K562 (cell line): Measurements from ENCODE around the gene VPS4B. TPM values are rescaled to one million over a fixed set of nuclear protein-coding genes. Genes with fewer than 3 reads are reported as not detected.

Experiments
- ATAC-seq: fragments of 200-7000 bp; cut with Tn5 transposase; 3 replicates; pipeline ENCODE4 v1.9.1; 2020; ENCODE audit warnings: moderate library complexity
- BruUV-seq: library from RNA; stranded (reverse); fragments of 400-500 nt; replicated peaks from 2 replicates; lab custom pipeline; 2021; lab: Mats Ljungman, UMichigan
- CTCF ChIA-PET: fragments of 300-600 bp; formaldehyde crosslinking; extraction: SDS; loops from one replicate; lab custom pipeline; 2021; ENCODE audit warnings: low intra/inter-chr PET ratio; lab: Yijun Ruan, JAX
- POLR2A ChIA-PET: fragments of 300-600, 350-650 bp; sonication (Branson Sonifier 250); formaldehyde crosslinking; extraction: SDS; loops from one replicate; lab custom pipeline; 2021; ENCODE audit warnings: antibody characterized with exemption, inconsistent platforms; lab: Yijun Ruan, JAX
- DNase-seq, 4 experiments: peaks; one replicate each; pipeline versions ENCODE4 v3.0.0 to v3.0.0-alpha.2; 2011 to 2018; ENCODE audit warnings: low spot score in 3 of 4, mixed read lengths in 3 of 4; ENCODE audit errors: extremely low read depth in 1 of 4
- FAIRE-seq: peaks from 2 replicates; lab custom pipeline; 2011; peaks lifted over from hg19 to GRCh38; lab: Jason Lieb, UNC
- H2AFZ ChIP-seq: 2 replicates; pipeline ENCODE4 v1.6.0; 2011; ENCODE audit warnings: low read depth, low read length, control low read depth, inconsistent platforms
- H3K27ac ChIP-seq: fragments of 200-600 bp; 3 replicates; pipeline ENCODE4 v1.8.0; 2011; ENCODE audit warnings: low read depth, mild to moderate bottlenecking, control low read depth, inconsistent platforms, low read length, moderate library complexity, mixed read lengths; ENCODE audit errors: extremely low read depth
- H3K27me3 ChIP-seq, 2 experiments: fragments of 300-600 bp in 1 of 2; 2 replicates in 1 of 2; 3 replicates in 1 of 2; pipeline versions ENCODE4 v1.6.0 to v1.8.0; 2011; ENCODE audit warnings: inconsistent platforms in 2 of 2, low read length in 2 of 2, mild to moderate bottlenecking in 1 of 2, mixed read lengths in 1 of 2, moderate library complexity in 1 of 2; ENCODE audit not compliant: control insufficient read depth in 2 of 2, insufficient read depth in 2 of 2
- H3K36me3 ChIP-seq: fragments of 300-600 bp; 3 replicates; pipeline ENCODE4 v1.8.0; 2011; ENCODE audit warnings: mild to moderate bottlenecking, low read length, inconsistent platforms; ENCODE audit not compliant: control insufficient read depth, insufficient read depth
- H3K4me1 ChIP-seq, 2 experiments: fragments of 200-600 bp in 1 of 2; replicated peaks in 1 of 2; 2 replicates in 1 of 2; 3 replicates in 1 of 2; pipeline versions ENCODE4 v1.5.1 to v1.8.0; 2011; ENCODE audit warnings: inconsistent platforms in 2 of 2, low read length in 2 of 2, mild to moderate bottlenecking in 1 of 2, mixed read lengths in 1 of 2, moderate library complexity in 1 of 2; ENCODE audit not compliant: control insufficient read depth in 2 of 2, insufficient read depth in 2 of 2
- H3K4me2 ChIP-seq: 2 replicates; pipeline ENCODE4 v1.6.1; 2011; ENCODE audit warnings: low read length, control low read depth, inconsistent platforms, mixed read lengths; ENCODE audit not compliant: insufficient read depth
- H3K4me3 ChIP-seq: fragments of 200-600 bp; sonication (generic), shearing (Covaris generic); 2 replicates; pipeline ENCODE4 v1.5.1; 2016; ENCODE audit warnings: control low read depth, inconsistent platforms
- H3K79me2 ChIP-seq: fragments of 200-600 bp; 3 replicates; pipeline ENCODE4 v1.8.0; 2011; ENCODE audit warnings: low read length, inconsistent platforms; ENCODE audit not compliant: control insufficient read depth, insufficient read depth
- H3K9ac ChIP-seq, 2 experiments: 2 replicates each; pipeline versions ENCODE4 v1.6.0 to v1.6.1; 2011; ENCODE audit warnings: low read depth in 2 of 2, low read length in 2 of 2, control low read depth in 1 of 2, inconsistent platforms in 1 of 2, mild to moderate bottlenecking in 1 of 2, mixed read lengths in 1 of 2; ENCODE audit not compliant: insufficient read depth in 1 of 2
- H3K9me1 ChIP-seq: one replicate; pipeline ENCODE4 v1.6.0; 2011; ENCODE audit warnings: inconsistent platforms, mild to moderate bottlenecking, low read length, moderate library complexity; ENCODE audit not compliant: control insufficient read depth, insufficient read depth
- H3K9me3 ChIP-seq: replicated peaks from 2 replicates; pipeline ENCODE4 v1.5.1; 2011; ENCODE audit warnings: low read depth, low read length, inconsistent platforms; ENCODE audit not compliant: control insufficient read depth, insufficient read depth
- H4K20me1 ChIP-seq: replicated peaks from 2 replicates; pipeline ENCODE4 v1.6.1; 2011; ENCODE audit warnings: low read length, inconsistent platforms, mixed read lengths; ENCODE audit not compliant: control insufficient read depth, insufficient read depth
- ELK1 ChIP-seq: sonication (generic); formaldehyde crosslinking; IDR thresholded peaks from 2 replicates; pipeline ENCODE4 v1.8.1; 2022; ENCODE audit warnings: missing genetic modification reagents
- ETS1 ChIP-seq: conservative IDR thresholded peaks from 2 replicates; pipeline ENCODE4 v1.6.1; 2011; ENCODE audit warnings: low read depth, mild to moderate bottlenecking, low read length; ENCODE audit not compliant: control insufficient read depth
- GATA2 ChIP-seq: sonication (generic); formaldehyde crosslinking; IDR thresholded peaks from 2 replicates; pipeline ENCODE4 v1.4.0; 2020; ENCODE audit warnings: mild to moderate bottlenecking, missing genetic modification reagents
- KDM1A ChIP-seq, 2 experiments: fragments of 450-650 bp; IDR thresholded peaks; 2 replicates each; pipeline ENCODE4 v1.6.1; 2016; ENCODE audit warnings: mild to moderate bottlenecking in 2 of 2
- SNRNP70 ChIP-seq: fragments of 200-400 bp; formaldehyde crosslinking; optimal IDR thresholded peaks from 2 replicates; pipeline ENCODE3; 2017; ENCODE audit warnings: low read depth, low read length
- ZNF165 ChIP-seq: fragments of 250-450 bp; sonication (Bioruptor Pico); IDR thresholded peaks from 2 replicates; pipeline ENCODE4 v1.4.0; 2020; ENCODE audit warnings: borderline replicate concordance
- WGBS: fragments of 100-300 bp; shearing (Covaris generic); methylation state at CpG from one replicate; pipeline ENCODE4 v1.1.6; 2016; ENCODE audit warnings: low coverage, mixed read lengths; ENCODE audit not compliant: insufficient coverage; ENCODE audit errors: missing lambda C conversion rate; 5-methylcytosine and 5-hydroxymethylcytosine counted together
- in situ Hi-C: fragments of 300-500 bp; cut with MboI; formaldehyde crosslinking; loops from 4 replicates; pipeline ENCODE4 v1.15.0; 2018; ENCODE audit warnings: inconsistent platforms, mixed read lengths
- intact Hi-C: fragments of 100-400 bp; cut with micrococcal nuclease; formaldehyde crosslinking; loops from 2 replicates; pipeline ENCODE4 v1.14.2; 2022
- polyA plus RNA-seq, 8 experiments: library from polyadenylated mRNA; depleted of rRNA in 4 of 8; stranded (reverse) in 5 of 8; unstranded in 3 of 8; fragments of >200 nt; fragmentation: Nextera tagmentation in 2 of 8; fragmentation: Illumina TruSeq in 1 of 8; extraction: Ambion mirVana in 2 of 8; extraction: Trizol in 1 of 8; gene quantifications; 2 replicates each; pipeline versions ENCODE4 v1.2.1 to v1.2.3, GENCODE V29; 2011 to 2014; ENCODE audit warnings: inconsistent platforms in 1 of 8, missing spikeins in 1 of 8
- total RNA-seq, 7 experiments: library from RNA; depleted of rRNA in 6 of 7; stranded (reverse); fragments of >200 nt in 6 of 7; fragmentation: Illumina TruSeq in 2 of 7; extraction: Trizol in 2 of 7; gene quantifications; 2 replicates each; pipeline versions ENCODE4 v1.2.1 to v1.2.3, GENCODE V29; 2011 to 2021; ENCODE audit warnings: low replicate concordance in 1 of 7

The VPS4B gene
- total and polyA plus RNA-seq, 9 of the 15 experiments (the other 6 are each of a cell fraction or from before 2014, with no cell fraction given) = 7.3 to 16.4 (median 10.4) TPM

DNA sequence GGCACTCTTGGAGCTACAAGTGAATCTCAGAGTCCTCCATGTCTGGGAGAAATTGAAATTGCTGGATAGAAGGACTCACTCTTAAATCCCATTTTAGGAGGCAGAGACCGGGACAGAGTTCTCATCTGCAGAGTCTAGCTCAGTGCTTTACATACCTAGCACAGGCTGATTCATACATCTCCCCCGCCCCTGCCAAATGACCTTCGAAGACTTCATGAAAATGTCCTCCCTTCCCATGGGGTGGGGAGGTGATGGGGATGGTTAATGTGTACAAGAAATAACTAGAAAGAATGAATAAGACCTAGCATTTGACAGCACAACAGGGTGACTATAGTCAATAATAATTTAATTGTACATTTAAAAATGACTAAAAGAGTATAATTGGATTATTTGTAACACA lies 46.3 kb upstream of the VPS4B start:
- ChIA-PET POLR2A (no interaction called here), CTCF (no interaction called here)
- Histone ChIP-seq H3K27me3 (no peaks in the 10 kb centered on the region), H2AFZ (no peak overlapping the region), H3K36me3 (no peaks in the 10 kb centered on the region), H3K79me2 (no peaks in the 10 kb centered on the region), H4K20me1 (no peaks in the 10 kb centered on the region), H3K9me3 (no peaks in the 10 kb centered on the region), H3K9ac (no peak overlapping the region), H3K4me2 (no peak overlapping the region), H3K27ac (no peak overlapping the region), H3K4me3 (no peak overlapping the region), H3K9me1 (no peaks in the 10 kb centered on the region), H3K4me1 (0 out of 5 replicates have a peak, but pooled peaks cover 0 to 3% of the 10 kb centered on the region in 2 experiments)
- 23% methylated on average over 3 of the region's 3 CpGs for WGBS
- no peak for FAIRE-seq
- BruUV-seq = no TSS peak
- in situ Hi-C loops (no loop called here), intact Hi-C loops (no loop called here)
- ATAC-seq = no peak
- no peak for TF ChIP-seq SNRNP70
- no peak for TF ChIP-seq GATA2 (CRISPR knock-in tag)
- TF ChIP-seq KDM1A (IDR thresholded peaks at IDR 0.05) = no peak
- TF ChIP-seq ETS1 = no peak
- TF ChIP-seq ELK1 (CRISPR knock-in tag) = no peak
- TF ChIP-seq ZNF165 = no peak
- no peak for DNase-seq
